ENCODE results near the gene PDE4D. TPM values are rescaled to one million over a fixed set of nuclear protein-coding genes. Genes with fewer than 3 reads are reported as not detected.

The PDE4D gene
- total RNA-seq, 1 experiment from 2014 or later, result 1.0 TPM

GRCh38 chr5:59746241-59746765 is 147.2 kb downstream of the PDE4D start:
- DNase-seq (ENCODE audit: low read depth), result peak; percentile 79

GRCh38 chr5:59745415-59745863 is 148.1 kb downstream of the PDE4D start:
- peak; percentile 64 for DNase-seq (ENCODE audit: low read depth)

DNA sequence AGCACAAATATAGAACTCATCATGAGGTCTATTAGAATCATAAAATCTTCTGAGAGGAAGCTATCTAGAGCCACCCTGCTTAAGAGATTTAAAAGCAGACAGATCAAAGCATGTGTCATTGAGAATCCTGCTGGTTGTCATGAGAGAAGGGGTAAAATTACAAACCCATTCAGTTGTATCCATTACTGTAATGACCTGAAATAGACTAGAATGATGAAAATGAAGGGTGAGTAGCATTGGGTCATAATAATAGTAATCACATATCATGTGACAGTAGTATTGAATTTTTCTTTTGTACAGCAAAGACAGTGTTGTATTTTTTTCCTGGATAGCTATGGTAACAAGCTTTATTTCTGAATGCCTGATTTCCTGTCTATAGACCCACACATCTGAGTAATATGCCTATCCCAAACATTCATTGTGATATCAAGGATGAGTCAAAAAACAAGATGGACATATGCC is 149.0 kb downstream of the PDE4D start:
- DNase-seq (ENCODE audit: low read depth), result peak; percentile 96

DNA sequence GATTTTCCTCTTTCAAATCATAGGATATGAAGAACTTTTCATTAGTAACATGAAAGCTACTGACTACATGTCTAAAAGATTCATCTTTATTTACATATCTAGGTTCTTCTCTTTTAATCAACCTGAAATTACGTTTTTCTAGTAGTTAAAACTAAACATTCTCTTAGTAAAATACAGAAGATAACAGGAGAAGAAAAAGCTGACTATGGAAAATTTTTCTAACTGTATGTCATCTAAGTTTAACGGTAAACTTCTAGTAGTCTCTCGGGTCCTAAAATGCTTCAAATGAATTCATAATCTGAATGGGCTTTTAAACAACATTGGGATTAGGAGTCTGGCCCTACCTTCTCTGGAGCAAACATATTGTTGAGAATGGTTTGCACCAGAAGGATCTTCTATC is 151.9 kb downstream of the PDE4D start:
- DNase-seq (ENCODE audit: low read depth), result no peak

DNA sequence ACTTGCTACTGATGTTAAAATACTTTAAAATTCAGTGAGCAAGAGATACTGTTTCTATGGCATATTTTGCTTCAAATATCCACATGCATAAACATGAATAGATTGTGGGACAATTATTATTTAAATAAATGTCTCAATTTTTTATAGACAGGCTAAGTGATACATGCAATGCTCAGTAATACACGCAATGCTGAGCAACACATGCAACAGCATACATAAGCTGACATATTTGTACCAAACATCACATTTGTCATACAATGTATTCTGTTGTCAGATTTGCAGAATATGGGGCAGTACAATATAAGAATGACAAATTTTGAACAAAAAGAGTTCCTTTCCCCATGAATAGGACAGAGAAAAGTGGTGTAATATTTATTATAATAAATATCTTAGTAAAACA is 155.5 kb downstream of the PDE4D start:
- DNase-seq (ENCODE audit: low read depth), result no peak

DNA sequence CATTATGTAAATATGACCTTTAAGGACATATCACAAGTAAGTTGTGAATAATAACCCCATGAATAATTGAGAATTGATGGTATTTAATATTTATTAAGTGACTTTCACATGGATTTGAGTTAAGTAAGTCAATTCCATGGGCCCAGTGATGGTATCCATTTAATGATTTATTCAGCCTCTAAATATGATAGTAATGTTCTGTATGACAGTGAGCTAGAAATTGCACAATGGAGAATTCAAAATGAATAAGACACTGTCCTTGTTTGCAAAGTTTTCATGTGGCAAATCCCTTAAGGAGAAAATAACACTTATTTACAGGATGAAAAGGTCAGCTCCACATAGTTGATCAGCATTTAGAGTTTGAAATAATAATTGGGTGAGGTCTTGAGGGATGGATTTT is 160.7 kb downstream of the PDE4D start:
- DNase-seq (ENCODE audit: low read depth), result no peak

GRCh38 chr5:59732301-59732700 is 161.2 kb downstream of the PDE4D start:
- DNase-seq (ENCODE audit: low read depth), result no peak

- no peak for DNase-seq (ENCODE audit: low read depth)
These were observed 161.7 kb downstream of the PDE4D start for GRCh38 chr5:59731809-59732208.

DNA sequence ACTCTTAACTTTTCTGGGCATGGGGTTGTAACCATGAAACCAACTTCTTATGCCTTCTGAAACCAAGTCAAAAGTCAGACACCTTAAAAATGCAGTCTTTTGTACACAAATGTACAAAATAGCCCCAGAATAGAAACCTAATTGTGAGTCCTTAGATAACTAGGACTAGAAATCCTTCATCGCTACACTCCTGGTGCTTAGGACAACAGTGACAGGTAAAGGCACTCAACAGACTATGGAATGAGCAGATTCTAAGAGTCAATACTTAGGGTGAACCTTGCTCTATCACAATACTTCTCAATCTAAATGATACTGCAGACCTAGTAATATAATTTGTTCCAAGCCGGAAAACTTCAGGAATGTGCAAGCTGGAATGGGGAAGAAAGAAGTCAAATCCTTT is 163.7 kb downstream of the PDE4D start:
- DNase-seq (ENCODE audit: low read depth), result no peak

- no peak for DNase-seq (ENCODE audit: low read depth)
These were observed 164.2 kb downstream of the PDE4D start for GRCh38 chr5:59729357-59729756.

DNA sequence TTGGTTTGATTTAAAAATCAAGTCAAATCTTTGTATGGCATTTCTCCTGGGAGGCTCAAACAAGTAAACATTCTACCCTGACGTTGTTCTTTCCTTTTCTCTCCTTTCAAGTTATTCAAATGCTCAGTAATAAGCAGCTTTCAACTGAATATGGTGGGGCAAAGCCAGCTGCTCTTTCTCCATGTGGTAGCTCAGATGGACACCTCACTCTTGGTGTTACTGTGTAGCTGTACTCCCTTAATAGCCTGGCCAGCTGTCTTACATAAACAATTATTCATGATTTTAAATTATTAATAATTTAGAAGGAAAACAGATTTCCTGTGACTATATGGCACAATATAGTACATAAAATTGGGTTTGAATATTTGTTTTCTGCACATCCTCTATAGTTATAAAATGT is 165.2 kb downstream of the PDE4D start:
- DNase-seq (ENCODE audit: low read depth), result no peak

- DNase-seq (ENCODE audit: low read depth), result no peak
These were observed 166.3 kb downstream of the PDE4D start for GRCh38 chr5:59727186-59727585.

GRCh38 chr5:59725392-59725767 is 168.1 kb downstream of the PDE4D start:
- DNase-seq (ENCODE audit: low read depth), result no peak

DNA sequence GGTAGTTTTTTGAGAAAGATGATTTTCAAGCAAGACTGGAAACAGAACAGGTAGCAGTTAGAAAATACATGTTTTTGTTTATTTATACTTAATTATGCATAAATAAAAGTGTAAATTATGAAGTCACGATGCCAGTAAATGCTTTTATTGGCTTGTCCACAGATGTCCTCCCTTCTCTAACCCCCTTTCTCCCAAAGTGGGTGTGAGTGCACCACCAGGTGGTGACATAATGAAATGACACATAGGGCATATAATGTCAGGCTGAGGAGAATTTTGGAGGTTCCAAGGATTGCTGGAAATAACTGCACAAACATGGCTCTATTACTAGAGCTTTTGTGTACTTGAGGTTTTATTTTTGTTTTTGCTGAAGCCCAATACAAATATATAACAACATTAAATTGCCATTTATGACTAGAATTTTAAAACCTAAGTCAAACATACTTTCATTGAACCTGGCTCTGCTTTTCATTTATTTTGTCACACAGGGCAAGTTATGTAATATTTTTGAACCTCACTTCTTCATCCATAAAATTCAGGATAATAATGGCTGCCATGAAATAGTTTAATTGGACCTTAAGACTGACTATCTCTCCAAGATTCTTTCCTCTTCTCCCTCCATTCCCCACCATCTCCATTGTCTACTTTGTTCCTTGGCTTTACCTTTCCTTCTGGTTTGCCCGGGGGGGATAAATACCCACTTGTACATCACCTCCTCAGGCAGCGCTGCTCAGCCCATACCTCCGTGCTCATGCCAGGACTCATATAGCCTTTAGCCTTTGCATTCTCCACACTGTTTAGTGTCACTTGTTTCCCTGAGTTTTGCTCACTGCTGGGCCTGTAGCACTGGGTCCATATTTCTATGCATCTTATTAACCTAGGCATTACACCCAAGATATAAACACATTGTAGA is 168.8 kb downstream of the PDE4D start:
- DNase-seq (ENCODE audit: low read depth), result peak; percentile 28

GRCh38 chr5:59722874-59723273 is 170.7 kb downstream of the PDE4D start:
- peak; percentile 69 for DNase-seq (ENCODE audit: low read depth)

- DNase-seq (ENCODE audit: low read depth), result no peak
These were observed 171.8 kb downstream of the PDE4D start for GRCh38 chr5:59721741-59722140.

- no peak for DNase-seq (ENCODE audit: low read depth)
These were observed 173.5 kb downstream of the PDE4D start for GRCh38 chr5:59720063-59720462.

DNA sequence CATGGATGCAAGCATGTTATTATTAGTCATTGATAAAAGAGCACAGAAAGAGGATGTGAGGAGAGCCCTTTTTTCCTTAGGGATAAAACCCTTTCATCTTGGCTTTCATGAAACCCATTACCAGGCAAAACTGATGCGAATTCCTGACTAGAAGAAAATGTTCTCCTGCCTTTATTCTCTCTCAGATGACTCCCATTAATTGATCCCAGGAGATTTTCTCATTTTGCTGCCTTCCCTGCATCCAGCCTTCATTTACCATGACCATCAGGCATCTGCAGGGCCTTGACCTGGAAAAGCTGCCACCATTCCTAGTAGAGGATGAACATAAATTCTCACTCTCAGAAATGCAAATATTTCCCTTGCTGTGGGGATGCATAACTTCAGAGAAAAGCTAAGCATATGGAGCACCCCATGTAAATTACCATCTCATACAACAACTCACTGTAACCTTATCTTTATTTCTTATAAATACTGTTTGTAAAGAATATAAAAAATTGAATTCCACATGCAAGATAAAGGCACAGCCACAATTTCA is 176.5 kb downstream of the PDE4D start:
- no peak for DNase-seq (ENCODE audit: low read depth)

- DNase-seq (ENCODE audit: low read depth), result no peak
These were observed 177.5 kb downstream of the PDE4D start for GRCh38 chr5:59716029-59716428.

DNA sequence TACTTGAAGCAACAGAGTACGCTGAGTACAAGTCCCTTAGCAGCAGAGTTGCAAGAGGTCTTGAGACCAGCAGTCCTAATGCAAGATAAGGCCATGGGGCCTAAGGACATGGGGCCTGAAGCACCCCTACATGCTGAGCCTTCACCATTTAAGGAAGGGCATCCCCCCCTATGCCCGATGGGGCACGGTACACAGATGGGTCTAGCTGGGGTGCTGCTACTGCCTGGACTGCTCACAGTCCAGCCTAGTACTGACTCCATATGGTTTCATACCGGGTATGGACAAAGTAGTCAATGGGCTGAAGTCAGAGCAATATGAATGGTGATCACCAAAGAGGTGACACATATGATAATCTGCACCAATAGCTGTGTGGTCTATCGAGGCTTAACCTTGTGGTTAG is 178.3 kb downstream of the PDE4D start:
- no peak for DNase-seq (ENCODE audit: low read depth)

- DNase-seq (ENCODE audit: low read depth), result no peak
These were observed 180.1 kb downstream of the PDE4D start for GRCh38 chr5:59713498-59713844.

- no peak for DNase-seq (ENCODE audit: low read depth)
These were observed 180.6 kb downstream of the PDE4D start for GRCh38 chr5:59712836-59713497.

All from HT1080 (cell line).